Mesenchymal stem cell (in vitro differentiated cells and primary cell): Measurements from ENCODE around the gene ARAP3.
"Not testable (repeated sequence)": the region's sequence is repeated elsewhere in the genome, so short reads cannot be mapped to it uniquely, and the experiment has no call there.

Source experiments
- DNase-seq: peaks from one replicate; pipeline ENCODE4 v3.0.0-alpha.2; 2013
- H2AFZ ChIP-seq: one replicate; pipeline ENCODE4 v1.6.1; 2013; ENCODE audit warnings: low read depth, mild to moderate bottlenecking, control low read depth, inconsistent platforms, low read length, moderate library complexity
- H2AK5ac ChIP-seq: 2 replicates; pipeline ENCODE4 v1.6.1; 2013; ENCODE audit warnings: low read length, moderate library complexity, mild to moderate bottlenecking, inconsistent platforms; ENCODE audit not compliant: severe bottlenecking
- H2BK120ac ChIP-seq: one replicate; pipeline ENCODE4 v1.6.1; 2013; ENCODE audit warnings: low read depth, mild to moderate bottlenecking, inconsistent platforms, low read length, moderate library complexity
- H2BK12ac ChIP-seq, 2 experiments: one replicate each; pipeline ENCODE4 v1.6.1; 2013; ENCODE audit warnings: inconsistent platforms in 2 of 2, low read length in 2 of 2, mild to moderate bottlenecking in 2 of 2, moderate library complexity in 2 of 2, control low read depth in 1 of 2
- H2BK15ac ChIP-seq: one replicate; pipeline ENCODE4 v1.6.1; 2013; ENCODE audit warnings: mild to moderate bottlenecking, low read depth, inconsistent platforms; ENCODE audit not compliant: poor library complexity, severe bottlenecking
- H2BK5ac ChIP-seq: 2 replicates; pipeline ENCODE4 v1.6.1; 2013; ENCODE audit warnings: low read depth, mild to moderate bottlenecking, low read length, control low read depth, inconsistent platforms; ENCODE audit not compliant: poor library complexity, severe bottlenecking
- H3K14ac ChIP-seq, 2 experiments: one replicate each; pipeline ENCODE4 v1.6.1; 2013; ENCODE audit warnings: inconsistent platforms in 2 of 2, low read length in 2 of 2, control low read depth in 1 of 2, mild to moderate bottlenecking in 1 of 2, moderate library complexity in 1 of 2
- H3K18ac ChIP-seq, 2 experiments: one replicate each; pipeline ENCODE4 v1.6.1; 2013; ENCODE audit warnings: inconsistent platforms in 2 of 2, low read length in 2 of 2, control low read depth in 1 of 2, low read depth in 1 of 2, mild to moderate bottlenecking in 1 of 2
- H3K23ac ChIP-seq, 2 experiments: one replicate each; pipeline ENCODE4 v1.6.1; 2013; ENCODE audit warnings: inconsistent platforms in 2 of 2, low read length in 2 of 2, mild to moderate bottlenecking in 2 of 2, moderate library complexity in 2 of 2, control low read depth in 1 of 2
- H3K27ac ChIP-seq: 2 replicates; pipeline ENCODE4 v1.5.1; 2013; ENCODE audit warnings: mild to moderate bottlenecking, moderate library complexity, low read length, control low read depth, inconsistent platforms; ENCODE audit not compliant: poor library complexity, severe bottlenecking
- H3K27me3 ChIP-seq, 2 experiments: 2 replicates each; pipeline versions ENCODE4 v1.6.1 to v1.7.0; 2013; ENCODE audit warnings: low read length in 2 of 2, mild to moderate bottlenecking in 2 of 2, moderate library complexity in 2 of 2, control low read depth in 1 of 2, inconsistent platforms in 1 of 2; ENCODE audit not compliant: control insufficient read depth in 1 of 2, insufficient read depth in 1 of 2
- H3K36me3 ChIP-seq, 2 experiments: 2 replicates each; pipeline versions ENCODE4 v1.6.1 to v1.7.0; 2013; ENCODE audit warnings: low read length in 2 of 2, control low read depth in 1 of 2, inconsistent platforms in 1 of 2, low read depth in 1 of 2, mild to moderate bottlenecking in 1 of 2; ENCODE audit not compliant: insufficient read depth in 2 of 2, control insufficient read depth in 1 of 2
- H3K4ac ChIP-seq, 2 experiments: one replicate each; pipeline ENCODE4 v1.6.1; 2013; ENCODE audit warnings: inconsistent platforms in 2 of 2, low read length in 2 of 2, mild to moderate bottlenecking in 2 of 2, moderate library complexity in 2 of 2, control low read depth in 1 of 2, low read depth in 1 of 2
- H3K4me1 ChIP-seq: 2 replicates; pipeline ENCODE4 v1.6.1; 2013; ENCODE audit warnings: low read depth, low read length, control low read depth; ENCODE audit not compliant: control insufficient read depth, insufficient read depth
- H3K4me2 ChIP-seq: 2 replicates; pipeline ENCODE4 v1.6.1; 2013; ENCODE audit warnings: low read length, mild to moderate bottlenecking, inconsistent platforms; ENCODE audit not compliant: poor library complexity, severe bottlenecking
- H3K4me3 ChIP-seq, 2 experiments: 2 replicates each; pipeline versions ENCODE4 v1.5.1 to v1.7.0; 2013; ENCODE audit warnings: low read length in 2 of 2, mild to moderate bottlenecking in 2 of 2, control low read depth in 1 of 2, low read depth in 1 of 2; ENCODE audit not compliant: insufficient read depth in 1 of 2
- H3K79me1 ChIP-seq: replicated peaks from 2 replicates; pipeline ENCODE4 v1.6.1; 2013; ENCODE audit warnings: mild to moderate bottlenecking, control low read depth, low read length, inconsistent platforms; ENCODE audit not compliant: poor library complexity, severe bottlenecking
- H3K9ac ChIP-seq: 2 replicates; pipeline ENCODE4 v1.7.0; 2013; ENCODE audit warnings: mild to moderate bottlenecking, low read length, moderate library complexity
- H3K9me3 ChIP-seq: 2 replicates; pipeline ENCODE4 v1.7.0; 2013; ENCODE audit warnings: mild to moderate bottlenecking, low read length; ENCODE audit not compliant: control insufficient read depth
- H4K8ac ChIP-seq: one replicate; pipeline ENCODE4 v1.6.1; 2013; ENCODE audit warnings: inconsistent platforms, mild to moderate bottlenecking, low read length, moderate library complexity
- H4K91ac ChIP-seq: one replicate; pipeline ENCODE4 v1.6.1; 2013; ENCODE audit warnings: mild to moderate bottlenecking, low read length, inconsistent platforms
- WGBS: methylation state at CpG from one replicate; pipeline ENCODE4 v1.1.7; 2013; ENCODE audit warnings: mixed read lengths; 5-methylcytosine and 5-hydroxymethylcytosine counted together

The ARAP3 gene

GRCh38 chr5:141611289-141611688 is 70.7 kb downstream of the ARAP3 start:
- Histone ChIP-seq H3K79me1 (peaks cover 15% of the 10 kb centered on the region), H2BK5ac (no peak overlapping the region), H3K36me3 (no peaks in the 10 kb centered on the region), H2AK5ac (no peak overlapping the region), H2BK15ac (no peak overlapping the region), H3K27me3 (no peaks in the 10 kb centered on the region), H3K18ac (no peak overlapping the region), H4K8ac (no peak overlapping the region), H3K9ac (no peak overlapping the region), H3K4me3 (no peak overlapping the region), H3K4me2 (no peak overlapping the region), H3K4ac (no peak overlapping the region), H3K14ac (no peak overlapping the region), H3K27ac (no peak overlapping the region), H3K9me3 (no peaks in the 10 kb centered on the region), H2BK12ac (no peak overlapping the region), H4K91ac (no peak overlapping the region), H3K4me1 (peaks cover 2% of the 10 kb centered on the region), H2AFZ (no peak overlapping the region), H2BK120ac (no peak overlapping the region), H3K23ac (no peak overlapping the region)
- WGBS = 97% methylated on average over 3 of the region's 3 CpGs
- no peak for DNase-seq

GRCh38 chr5:141609921-141610320 is 72.1 kb downstream of the ARAP3 start:
- H3K4me2 ChIP-seq, H2BK12ac ChIP-seq, H3K18ac ChIP-seq, H3K36me3 ChIP-seq, H3K9ac ChIP-seq, H3K27ac ChIP-seq, H2BK5ac ChIP-seq, H2BK15ac ChIP-seq, H2BK120ac ChIP-seq, H3K27me3 ChIP-seq, H3K4me3 ChIP-seq, H2AK5ac ChIP-seq, H3K4me1 ChIP-seq, H3K4ac ChIP-seq, H3K9me3 ChIP-seq, H3K14ac ChIP-seq, H4K91ac ChIP-seq, DNase-seq, H3K23ac ChIP-seq, H4K8ac ChIP-seq, H2AFZ ChIP-seq: not testable (repeated sequence)
- H3K79me1 ChIP-seq = peaks cover 19% of the 10 kb centered on the region
- WGBS = 100% methylated on average over 6 of the region's 7 CpGs

- no peak overlapping the region for H3K14ac ChIP-seq
- H3K36me3 ChIP-seq = no peaks in the 10 kb centered on the region
- H4K91ac ChIP-seq = no peak overlapping the region
- H2BK120ac ChIP-seq = no peak overlapping the region
- H2BK5ac ChIP-seq = no peak overlapping the region
- no peak overlapping the region for H3K18ac ChIP-seq
- no peaks in the 10 kb centered on the region for H3K9me3 ChIP-seq
- WGBS = 100% methylated on average over 1 of the region's 3 CpGs
- H3K27ac ChIP-seq = no peak overlapping the region
- H3K4me1 ChIP-seq = peaks cover 3% of the 10 kb centered on the region
- H4K8ac ChIP-seq = no peak overlapping the region
- H2AK5ac ChIP-seq = no peak overlapping the region
- H3K4me2 ChIP-seq = no peak overlapping the region
- H3K79me1 ChIP-seq = peaks cover 19% of the 10 kb centered on the region
- no peak overlapping the region for H2BK12ac ChIP-seq
- no peaks in the 10 kb centered on the region for H3K27me3 ChIP-seq
- no peak overlapping the region for H3K23ac ChIP-seq
- no peak overlapping the region for H2BK15ac ChIP-seq
- no peak overlapping the region for H3K4me3 ChIP-seq
- no peak overlapping the region for H3K4ac ChIP-seq
- no peak overlapping the region for H2AFZ ChIP-seq
- no peak overlapping the region for H3K9ac ChIP-seq
- DNase-seq = no peak
These were observed 73.0 kb downstream of the ARAP3 start for GRCh38 chr5:141609044-141609443.

GRCh38 chr5:141608557-141608956 is 73.5 kb downstream of the ARAP3 start:
- Histone ChIP-seq H3K23ac (no peak overlapping the region), H3K9ac (no peak overlapping the region), H2AK5ac (no peak overlapping the region), H2BK120ac (no peak overlapping the region), H2AFZ (no peak overlapping the region), H4K8ac (no peak overlapping the region), H3K4me2 (no peak overlapping the region), H3K27me3 (no peaks in the 10 kb centered on the region), H3K4ac (no peak overlapping the region), H2BK15ac (no peak overlapping the region), H3K14ac (no peak overlapping the region), H4K91ac (no peak overlapping the region), H3K27ac (no peak overlapping the region), H3K9me3 (no peaks in the 10 kb centered on the region), H3K36me3 (no peaks in the 10 kb centered on the region), H3K4me3 (no peak overlapping the region), H3K4me1 (peaks cover 6% of the 10 kb centered on the region), H3K18ac (no peak overlapping the region), H3K79me1 (peaks cover 20% of the 10 kb centered on the region), H2BK5ac (no peak overlapping the region), H2BK12ac (no peak overlapping the region)
- no peak for DNase-seq
- no CpG with 5 or more reads among the region's 1 CpG for WGBS
